HG03354 (cell line): ENCODE results near the gene ABCA4.
"Not testable (repeated sequence)": the region's sequence is repeated elsewhere in the genome, so short reads cannot be mapped to it uniquely, and the experiment has no call there.

Experiments
- ATAC-seq: cut with Tn5 transposase; IDR thresholded peaks from one replicate; pipeline ENCODE4 v1.9.1; 2021; ENCODE audit warnings: mild to moderate bottlenecking; ENCODE audit not compliant: unreplicated experiment, poor library complexity, severe bottlenecking

ABCA4 gene

DNA sequence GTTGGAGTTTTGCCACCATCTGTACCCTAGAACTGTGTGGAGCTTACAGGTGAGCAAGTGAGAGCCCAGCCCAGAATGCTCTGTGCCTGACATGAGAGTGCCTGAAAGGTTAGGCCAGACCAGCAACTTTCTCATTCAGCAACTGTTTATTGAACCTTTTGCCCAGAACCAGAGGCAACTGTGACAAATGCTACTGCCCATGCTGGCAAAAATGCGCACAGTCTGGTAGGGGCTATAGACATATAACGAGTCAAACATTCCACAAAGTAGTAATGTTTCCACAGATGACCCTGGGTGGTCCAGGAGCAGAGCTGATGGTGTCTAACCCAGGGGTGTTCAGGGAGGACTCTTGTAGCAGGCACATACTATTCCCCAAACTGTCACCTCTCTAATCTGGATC, 155.7 kb downstream of the ABCA4 start:
- ATAC-seq: no peak

GRCh38 chr1:93964777-93965200, 156.2 kb downstream of the ABCA4 start:
- ATAC-seq: no peak

DNA sequence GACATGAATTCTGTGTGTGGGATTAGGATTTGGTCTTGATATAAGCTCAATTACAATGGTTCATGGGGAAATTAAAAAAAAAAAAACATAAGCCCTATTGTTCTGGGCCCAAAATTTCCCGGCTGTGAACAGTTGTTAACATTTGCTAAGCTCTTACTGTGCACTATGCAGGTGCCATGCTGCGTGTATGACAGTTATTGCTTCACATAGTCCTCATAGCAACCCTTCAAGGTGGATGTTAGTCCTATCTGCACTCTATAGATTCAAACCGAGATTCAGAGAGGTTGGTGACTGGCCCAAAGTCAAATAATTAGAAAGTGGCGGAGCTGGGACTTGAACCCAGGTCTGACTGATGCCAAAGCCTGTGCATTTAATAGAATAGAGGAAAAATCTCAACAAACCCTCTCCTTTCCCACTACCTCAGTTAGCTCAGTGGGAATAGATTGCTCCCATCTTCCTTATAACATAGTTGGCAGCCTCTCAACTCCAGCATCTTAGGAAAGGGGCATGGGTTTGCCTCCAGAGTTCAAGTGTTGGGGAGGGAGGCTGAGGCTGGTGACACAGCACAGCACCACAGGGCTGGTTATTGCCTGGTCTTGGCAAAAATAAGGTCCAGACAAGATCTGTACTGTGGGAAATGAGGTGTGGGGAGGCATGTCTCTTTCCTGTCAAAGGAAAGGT, 156.7 kb downstream of the ABCA4 start:
- ATAC-seq: no peak

DNA sequence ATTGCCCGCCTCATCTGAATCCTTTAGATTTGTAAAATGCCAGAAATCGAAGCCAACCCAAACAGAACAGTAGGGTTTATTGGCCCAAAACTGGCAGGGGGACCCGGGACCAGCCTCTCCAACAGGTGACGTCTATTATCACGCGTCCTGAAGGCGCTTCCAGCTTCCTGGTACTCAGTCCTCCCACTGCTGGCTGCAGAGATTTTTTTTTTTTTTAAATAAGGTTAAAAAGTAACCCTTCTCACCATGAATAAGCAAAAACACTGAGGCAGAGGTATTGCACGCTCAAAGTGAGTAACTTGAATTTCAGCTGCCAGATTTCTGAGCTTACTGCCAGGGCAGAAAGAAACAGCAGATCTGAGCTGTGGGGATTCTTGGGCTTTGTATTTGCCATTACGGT, 157.4 kb downstream of the ABCA4 start:
- no peak for ATAC-seq

DNA sequence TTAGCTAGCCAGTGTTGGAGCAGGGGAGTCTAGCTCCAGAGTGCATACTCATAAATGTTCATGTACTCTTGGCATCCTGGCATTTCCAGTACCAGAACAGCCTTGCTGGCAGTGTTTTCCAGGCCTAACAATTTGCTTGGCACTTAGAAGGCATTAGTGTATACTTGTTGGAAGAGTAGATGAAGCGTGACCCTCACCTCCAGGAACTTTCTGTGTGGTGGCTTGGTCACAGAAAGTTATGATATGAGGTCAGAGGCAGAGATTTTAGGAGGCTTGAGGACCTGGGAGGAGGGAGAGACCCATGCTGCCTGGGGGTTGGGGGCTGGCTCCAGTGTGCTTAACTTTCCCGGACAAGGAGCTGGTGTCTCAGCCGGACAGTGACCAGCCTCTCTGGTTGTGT, 159.0 kb downstream of the ABCA4 start:
- no peak for ATAC-seq

DNA sequence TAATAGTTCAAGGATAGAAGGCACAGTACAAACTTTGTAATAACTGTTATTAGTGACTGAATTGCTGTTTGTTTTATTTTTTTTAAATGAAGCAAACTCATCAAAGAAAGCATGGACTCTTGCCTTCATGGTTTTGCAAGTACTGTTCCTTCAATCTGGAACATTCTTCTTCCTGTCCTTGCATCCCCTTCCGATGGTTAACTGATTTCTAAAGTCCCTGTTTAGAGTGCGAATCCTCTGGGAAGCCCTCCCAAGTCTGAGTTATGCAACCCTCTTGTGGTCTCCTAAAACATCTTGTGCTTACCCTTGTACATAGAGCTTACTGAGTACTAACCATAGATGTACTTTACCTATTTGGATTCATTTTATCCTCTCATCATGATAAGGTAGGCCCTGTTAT, 159.5 kb downstream of the ABCA4 start:
- ATAC-seq: no peak

DNA sequence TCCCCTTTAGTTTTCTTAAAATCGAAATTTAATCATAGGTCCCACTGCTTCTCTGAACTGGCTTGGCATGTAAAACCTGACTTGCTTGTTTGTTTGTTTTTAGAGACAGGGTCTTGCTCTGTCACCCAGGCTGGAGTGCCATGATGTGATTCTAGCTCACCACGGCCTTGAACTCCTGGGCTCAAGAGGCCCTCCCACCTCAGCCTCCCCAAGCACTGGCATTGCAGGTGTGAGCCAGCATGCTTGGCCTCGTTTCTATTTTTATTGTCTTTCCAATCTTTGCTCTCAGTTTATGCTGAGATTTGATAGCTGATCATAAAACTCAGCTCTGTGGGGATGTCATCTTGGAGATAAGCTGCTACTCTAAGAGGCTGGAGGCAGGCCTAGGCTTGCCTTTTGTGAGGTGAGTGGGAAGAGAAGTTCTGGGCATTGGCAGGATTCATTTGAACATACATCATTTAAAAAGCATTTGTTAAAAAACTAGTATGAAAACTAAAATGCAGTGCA, 160.3 kb downstream of the ABCA4 start:
- no peak for ATAC-seq

DNA sequence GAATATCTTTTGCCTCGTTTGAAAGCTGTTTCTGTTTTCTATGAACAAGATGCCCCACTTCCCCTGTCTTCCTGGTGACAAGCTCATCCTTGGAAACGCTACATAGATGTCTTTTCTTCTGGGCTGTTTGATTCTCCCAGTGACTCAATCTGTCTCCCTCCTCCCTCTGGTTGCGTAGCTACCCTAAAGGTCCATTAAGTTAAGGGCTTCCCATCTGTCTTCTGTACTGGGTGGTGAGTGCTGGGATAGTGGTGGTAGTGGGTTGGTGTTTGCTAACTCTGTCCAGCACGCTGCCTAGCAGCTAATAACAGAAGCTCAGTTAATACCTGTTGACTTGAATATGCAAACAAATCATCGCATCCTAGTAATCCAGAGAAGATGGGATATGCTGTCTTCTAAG, 161.5 kb downstream of the ABCA4 start:
- no peak for ATAC-seq

DNA sequence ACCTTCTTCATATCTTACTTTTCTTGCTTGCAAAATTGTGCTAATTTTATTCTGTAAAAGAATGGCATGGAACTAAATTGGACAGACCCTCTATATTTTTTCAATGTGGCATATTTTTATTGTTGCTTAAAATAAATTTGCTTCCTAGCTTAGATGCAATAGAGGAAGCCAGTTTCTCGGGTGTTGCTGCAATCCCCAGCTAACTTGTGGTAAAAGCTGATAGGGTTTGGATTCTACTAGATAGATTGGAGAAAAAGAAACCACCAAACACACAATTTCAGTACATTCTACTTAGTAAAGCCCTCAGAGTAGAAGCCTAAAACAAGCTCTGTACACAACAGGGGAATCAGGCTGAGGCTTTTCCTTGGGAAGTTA, 162.2 kb downstream of the ABCA4 start:
- ATAC-seq: no peak

DNA sequence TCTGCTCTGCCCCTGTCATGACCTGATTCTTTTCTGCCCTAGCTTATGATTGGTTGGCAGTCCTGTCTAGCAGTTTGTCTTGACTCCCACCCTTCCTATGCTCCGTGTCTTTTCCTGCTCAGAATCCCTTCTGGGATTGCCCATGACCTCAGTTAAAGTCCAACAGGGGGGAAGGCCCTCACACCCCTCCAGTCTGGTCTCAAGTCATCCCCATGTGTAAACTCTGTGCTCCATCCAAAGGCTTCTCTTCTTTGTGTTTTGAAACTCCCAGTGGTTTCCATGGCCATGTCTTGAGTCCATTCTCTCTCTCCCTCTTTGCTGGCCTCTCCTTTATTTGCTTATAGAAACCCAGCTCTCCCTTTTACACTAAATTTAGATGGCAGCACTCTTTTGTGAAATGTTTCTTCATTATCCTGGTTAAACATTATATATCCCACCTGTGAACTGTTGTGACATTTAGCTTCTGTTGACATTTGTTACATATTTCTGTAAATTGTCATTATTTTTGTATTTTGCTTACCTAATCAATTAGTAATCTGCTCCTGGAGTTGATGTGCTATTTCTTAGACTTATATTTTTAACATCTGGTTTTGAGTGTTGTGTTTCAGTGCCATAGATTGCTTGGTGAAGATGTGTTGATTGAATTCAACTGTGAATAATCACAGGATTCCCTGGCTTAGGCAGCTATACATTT, 162.8 kb downstream of the ABCA4 start:
- ATAC-seq: no peak

DNA sequence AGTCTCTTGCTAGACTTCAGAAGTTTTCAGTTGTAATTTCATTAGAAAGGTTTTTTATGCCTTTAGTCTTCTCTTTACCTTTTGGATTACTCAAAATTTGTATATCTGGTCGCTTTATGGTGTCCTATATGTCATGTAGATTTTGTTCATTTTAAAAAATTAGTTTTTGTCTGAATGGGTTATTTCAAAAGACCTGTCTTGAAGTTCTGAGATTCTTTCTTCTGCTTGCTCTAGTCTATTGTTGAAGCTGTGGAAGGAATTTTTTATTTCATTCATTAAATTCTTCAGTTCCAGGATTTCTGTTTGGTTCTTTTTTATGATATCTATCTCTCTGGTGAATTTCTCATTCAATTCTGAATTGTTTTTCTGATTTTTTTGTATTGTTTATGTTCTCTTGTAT, 165.2 kb downstream of the ABCA4 start:
- no peak for ATAC-seq

DNA sequence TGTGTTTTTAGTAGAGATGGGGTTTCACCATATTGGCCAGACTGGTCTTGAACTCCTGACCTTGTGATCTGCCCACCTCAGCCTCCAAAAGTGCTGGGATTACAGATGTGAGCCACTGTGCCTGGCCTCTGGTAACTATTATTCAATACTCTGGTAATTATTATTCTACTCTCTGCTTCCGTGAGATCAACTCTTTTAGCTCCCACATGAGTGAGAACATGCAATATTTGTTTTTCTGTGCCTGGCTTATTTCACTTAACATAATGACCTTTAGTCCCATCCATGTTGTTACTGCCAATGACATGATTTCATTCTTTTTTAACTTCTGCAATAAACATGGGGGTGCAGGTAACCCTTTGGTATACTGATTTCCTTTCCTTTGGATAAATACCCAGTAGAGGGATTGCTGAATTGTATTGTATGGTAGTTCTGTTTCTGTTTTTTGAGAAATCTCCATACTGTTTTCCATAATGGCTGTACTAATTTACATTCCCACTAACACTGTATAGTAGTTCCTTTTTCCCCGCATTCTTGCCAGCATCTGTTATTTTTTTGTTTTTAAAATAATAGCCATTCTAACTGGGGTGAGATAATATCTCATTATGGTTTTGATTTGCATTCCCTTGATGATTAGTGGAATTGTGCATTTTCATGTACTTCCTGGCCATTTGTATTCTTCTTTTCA, 173.8 kb downstream of the ABCA4 start:
- ATAC-seq: not testable (repeated sequence)
